NOMO-1 treated with dmso at 0.1 percent for 144 hours (cell line): Measurements from ENCODE around the gene ABLIM3.

Source experiments
- DNase-seq: peaks from one replicate; lab custom pipeline; 2025; ENCODE audit not compliant: unreplicated experiment; lab: John Stamatoyannopoulos, UW

ABLIM3 gene

DNA sequence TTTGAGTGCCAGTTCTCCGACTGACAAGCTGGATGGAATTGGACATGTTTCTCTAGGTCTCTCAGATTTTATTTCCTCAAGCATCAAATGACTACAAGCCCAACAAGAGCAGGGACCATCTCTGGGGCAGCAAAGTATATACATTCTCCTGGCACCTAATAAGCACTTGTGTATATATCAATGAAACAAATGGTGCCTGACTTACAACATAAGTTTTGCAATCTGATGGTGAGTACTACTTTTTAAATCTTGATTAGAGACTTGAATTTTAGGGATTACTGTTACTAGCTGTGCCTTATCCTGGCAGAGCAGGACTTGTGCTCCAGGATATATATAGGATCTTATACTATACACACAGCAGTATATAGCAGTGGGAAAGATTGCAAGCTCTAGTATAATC, 8.8 kb upstream of the ABLIM3 start:
- DNase-seq: no peak

DNA sequence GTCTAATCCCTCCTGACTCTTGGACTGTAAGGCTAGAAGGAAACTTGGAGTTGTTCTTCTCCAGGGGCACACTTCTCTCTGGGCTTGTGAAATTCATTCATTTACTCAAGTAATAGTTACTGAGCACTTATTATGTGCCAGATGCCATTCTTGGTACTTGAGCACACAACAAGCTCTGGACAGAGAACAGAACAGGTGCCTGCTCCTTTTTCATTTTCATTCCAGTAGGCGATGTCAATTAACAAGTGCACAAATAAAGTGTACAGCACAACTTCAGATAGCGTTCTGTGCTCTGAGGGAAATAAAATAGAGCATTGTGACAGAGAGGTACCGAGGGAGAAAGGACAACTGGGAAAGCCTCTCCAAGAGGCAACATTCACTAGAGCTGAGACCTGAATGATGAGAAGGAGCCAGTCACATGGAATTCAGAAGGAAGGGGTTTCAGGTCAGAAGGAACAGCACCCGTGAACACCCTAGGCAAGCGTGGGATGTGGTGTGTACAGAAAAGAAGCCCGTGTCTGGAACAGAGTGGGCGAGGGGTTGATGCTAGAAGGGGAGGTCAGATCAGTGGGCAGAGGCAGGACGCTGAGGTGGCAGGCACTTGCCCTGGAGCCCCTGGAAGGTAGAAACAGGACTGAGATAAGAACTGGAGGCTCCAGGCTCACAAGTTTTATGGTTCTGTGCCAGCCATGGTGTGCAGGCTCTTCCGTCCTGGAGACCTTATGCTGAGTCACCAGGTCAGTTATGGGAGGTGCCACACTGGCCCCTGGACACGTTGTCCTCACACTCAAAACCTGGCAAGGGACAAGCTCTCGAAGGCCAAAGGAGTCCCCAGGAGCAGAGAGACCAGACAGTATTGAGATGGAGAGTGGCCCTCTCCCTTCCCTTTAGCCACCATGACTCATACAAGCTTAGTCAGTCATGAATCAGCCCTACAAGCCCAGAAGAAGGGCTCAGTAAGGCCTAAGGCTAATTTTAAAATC, 7.2 kb upstream of the ABLIM3 start:
- no peak for DNase-seq

DNA sequence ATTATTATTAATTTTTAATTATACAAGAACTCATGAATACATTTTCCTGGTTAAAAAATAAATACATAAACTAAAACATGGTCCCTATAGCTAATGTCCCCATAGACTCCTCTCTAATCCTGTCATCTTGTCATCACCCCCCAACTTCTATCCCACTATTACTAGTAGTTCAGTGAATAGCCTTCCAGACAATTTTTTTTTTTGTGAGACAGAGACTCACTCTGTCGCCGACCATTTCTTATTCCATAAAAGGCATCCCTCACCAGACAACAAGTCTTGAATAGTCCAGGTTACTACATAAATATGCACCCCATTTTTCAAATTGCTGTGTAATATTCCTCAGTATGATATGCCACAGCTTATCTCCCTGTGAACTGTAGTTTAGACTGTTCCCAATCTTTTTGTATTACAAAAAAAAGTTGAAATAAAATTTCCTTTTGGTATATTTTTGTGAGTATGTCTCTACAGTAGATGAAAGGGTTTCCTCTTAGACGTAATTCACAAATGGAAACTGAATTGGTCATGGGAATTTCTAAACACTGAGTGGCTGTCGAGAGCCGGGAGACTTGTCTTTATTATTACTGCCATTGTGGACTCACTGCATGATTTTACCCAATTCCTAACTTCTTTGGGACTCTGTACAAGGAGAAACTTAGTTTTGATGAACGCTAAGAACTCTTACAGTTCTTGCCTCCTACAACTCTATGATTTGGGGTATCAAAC, 6.4 kb upstream of the ABLIM3 start:
- DNase-seq: no peak

DNA sequence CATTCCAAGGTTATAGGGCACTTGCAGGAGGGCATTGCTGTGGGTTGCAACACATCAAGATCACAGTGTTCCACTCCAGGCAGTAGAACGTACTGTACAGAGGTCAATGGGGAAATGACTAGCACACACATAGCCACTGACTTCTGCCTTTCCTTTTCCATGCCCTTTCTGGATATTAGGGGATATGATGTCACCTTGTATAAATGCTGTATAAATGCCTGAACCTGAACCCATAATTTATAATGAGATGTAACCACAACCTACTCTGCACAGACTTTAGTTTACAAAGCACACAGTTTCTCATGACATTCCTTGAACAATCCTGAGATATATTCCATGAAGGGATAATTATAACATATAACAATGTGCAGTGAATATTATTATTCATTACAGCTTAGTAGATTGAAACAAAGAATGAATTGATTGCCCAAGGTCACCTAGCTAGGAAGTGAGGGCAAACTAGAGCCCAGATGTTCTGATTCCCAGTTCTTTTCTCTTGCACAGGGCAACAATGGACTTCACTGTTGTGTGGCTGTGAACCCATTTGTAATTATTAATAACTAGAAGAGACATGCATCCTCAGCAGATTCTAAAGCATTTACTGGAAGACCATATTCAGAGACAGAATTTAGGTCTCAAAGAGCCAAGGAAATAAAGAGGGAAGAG, 5.6 kb upstream of the ABLIM3 start:
- DNase-seq: no peak

DNA sequence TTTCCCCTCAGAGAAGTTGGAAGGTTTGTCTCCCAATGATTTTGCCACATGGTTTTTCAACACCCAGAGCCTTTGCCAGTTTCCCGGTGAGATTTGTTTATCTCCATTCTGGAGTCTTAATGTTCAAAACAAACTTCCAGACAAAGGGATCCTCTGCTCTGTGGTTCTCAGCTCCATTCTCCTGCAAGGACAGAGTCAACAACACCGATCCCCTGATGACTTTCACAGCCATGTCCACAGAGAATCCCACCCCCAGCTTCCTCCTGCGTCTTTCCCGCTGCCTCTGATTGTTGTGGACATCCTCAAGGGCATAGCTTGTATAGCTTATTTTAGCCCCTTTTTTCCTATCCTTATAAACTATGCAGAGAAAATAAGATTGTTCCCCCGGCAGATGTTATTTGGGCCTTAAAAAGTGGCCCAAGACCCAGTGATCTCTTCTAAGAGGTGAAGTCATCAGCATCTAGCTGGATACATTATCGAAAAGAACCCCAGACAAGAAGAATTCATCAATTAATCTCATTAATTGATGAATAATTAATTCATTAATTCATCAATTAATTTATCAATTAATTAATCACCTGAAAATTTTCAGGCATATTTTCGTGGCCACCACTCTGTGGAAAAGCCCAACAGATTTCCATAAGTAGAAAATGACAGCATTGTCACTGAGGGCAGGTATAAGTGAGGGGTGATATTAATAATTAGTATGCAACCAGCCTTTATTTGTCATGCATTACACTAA, 2.9 kb upstream of the ABLIM3 start:
- DNase-seq: no peak

DNA sequence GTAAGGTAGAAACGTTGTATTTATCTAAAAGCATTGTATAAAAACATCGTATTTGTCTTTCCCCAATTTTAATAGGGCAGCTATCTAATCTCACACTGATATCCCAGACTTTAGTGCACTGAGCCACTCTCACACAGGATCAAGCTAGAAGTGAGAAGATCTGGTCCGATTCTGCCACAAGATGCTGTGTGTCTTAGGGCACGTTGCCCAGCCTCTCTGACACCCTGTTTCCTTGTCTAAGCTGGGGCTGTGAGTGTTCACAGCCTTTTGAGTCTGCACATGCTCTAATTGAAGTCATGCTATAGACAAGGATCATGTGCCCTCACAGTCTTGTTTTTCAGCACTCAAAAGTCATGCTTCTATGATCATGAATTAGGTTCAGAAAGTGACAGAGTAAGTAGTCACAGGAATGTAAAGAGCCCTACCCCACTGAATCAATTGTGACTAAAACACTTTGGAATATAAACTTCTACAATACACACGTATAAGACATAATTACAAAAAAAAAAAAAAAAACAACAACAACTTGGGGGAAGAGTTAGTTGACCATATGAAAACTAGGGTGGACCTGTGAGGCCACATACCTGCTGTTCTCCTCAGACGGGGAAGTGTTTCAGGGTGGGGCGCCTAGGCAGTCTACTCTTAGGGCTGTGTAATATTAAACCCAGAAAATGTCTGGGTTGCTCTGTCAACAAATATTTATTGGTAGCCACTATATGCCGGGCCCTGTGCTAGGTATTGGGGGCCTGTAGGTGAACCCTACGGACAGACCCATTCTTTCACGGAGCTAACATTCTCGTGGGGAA, 893 bp upstream of the ABLIM3 start:
- no peak for DNase-seq

DNA sequence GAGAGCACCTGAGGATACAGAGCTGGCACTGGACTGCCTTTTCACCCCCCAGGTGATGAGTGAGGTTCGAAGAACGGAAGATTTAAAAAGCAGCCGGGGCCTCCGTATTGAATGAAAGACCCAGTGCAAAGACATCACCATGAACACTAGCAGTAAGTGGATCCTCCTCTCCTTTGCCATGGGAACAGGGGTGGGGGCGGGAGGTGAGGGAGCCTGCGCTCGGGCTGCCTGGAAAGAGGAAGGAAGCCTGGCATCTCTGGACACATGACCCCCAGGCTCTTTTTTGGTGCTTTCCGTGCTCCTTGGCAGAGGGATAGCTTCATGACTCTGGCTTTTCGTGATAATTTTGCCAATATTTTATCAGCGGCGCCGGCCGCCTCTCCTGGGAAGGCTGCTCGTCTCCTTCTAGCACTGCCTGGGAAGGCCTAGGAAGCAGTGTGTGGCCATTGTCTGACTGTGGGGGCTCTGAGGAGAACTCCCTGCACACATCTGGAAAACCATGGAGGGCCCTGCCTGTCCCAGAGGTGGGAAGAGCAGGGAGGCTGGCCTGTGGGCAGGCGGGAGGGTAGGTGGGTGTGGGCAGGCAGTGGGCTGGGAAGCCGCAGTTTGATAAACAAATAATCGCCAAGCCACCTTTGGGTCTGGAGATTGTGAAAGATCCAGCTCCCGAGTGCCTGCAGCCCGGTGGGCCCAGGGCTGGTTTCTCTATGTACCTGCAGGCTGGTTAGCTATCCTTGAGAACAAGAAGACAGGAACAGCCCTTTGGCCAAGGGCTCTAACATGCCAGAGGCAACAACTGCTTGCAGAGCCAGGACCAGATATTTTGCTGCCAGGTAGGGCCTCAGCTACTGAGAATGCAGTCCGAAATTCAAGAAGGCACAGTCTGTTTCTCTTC, 911 bp downstream of the ABLIM3 start:
- DNase-seq: no peak

DNA sequence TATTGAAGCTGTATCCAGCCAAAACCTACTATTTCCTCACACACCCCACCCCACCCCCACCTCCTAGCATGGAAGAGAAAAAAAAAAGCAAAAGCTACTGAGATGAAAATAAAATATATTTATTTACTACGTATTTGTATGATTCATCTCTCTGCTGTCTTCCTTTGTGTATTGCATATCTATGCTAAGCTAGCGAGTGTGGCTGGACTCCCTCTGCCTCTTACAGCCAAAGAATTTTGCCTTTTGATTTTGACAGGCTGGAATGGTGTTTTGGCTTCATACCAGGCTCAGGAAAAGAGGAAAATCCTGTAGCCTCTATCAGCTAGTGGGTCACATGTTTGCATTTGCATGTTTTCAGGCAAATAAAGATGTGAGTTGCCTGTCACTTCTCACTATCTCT, 2.2 kb downstream of the ABLIM3 start:
- no peak for DNase-seq

DNA sequence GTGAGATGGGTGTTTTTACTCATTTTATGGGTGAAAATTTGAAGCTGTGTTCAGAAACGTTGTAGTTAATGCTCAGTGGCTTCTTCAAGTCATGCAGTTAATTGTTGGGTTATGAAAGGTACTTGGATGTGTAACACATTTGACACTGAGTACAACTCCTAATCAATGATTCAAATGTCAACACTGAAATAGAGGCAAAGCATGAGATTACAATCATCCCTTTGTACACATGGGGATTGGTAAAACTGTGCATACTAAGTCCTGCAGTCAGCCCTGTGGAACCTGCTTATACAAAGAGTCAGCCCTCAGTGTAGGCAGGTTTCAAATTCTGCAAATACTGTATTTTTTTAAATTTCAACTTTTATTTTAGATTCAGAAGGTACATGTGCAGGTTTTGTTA, 3.3 kb downstream of the ABLIM3 start:
- no peak for DNase-seq

DNA sequence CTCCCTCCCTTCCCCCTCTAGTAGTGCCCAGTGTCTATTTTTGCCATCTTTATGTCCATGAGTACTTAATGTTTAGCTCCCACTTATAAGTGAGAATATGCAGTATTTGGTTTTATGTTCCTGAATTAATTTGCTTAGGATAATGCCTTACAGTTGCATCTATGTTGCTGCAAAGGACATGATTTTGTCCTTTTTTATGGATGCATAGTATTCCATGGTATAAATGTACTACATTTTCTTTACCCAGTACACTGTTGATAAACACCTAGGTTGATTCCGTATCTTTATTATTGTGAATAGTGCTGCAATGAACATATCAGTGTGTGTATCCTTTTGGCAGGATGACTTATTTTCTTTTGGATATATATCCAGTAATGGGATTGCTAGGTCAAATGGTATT, 3.8 kb downstream of the ABLIM3 start:
- DNase-seq: no peak

DNA sequence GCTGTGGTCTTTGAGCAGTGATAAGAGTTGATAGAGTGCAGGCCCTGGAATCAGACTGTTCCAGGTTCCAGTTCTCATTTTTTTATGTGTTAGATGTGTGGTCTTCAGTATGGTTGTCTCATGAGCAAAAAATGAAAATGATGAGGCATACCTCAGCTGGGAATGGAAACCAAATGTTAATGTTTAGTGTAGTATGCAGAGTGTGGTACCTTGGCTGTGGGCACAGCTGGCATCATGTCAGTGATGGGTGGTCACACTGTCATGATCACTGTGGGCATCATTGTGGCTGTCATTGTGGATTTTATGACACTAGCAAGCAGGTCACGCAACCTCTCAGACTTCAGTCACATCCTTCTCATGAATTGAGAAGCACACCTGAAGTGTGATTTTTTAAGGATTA, 6.4 kb downstream of the ABLIM3 start:
- DNase-seq: no peak

DNA sequence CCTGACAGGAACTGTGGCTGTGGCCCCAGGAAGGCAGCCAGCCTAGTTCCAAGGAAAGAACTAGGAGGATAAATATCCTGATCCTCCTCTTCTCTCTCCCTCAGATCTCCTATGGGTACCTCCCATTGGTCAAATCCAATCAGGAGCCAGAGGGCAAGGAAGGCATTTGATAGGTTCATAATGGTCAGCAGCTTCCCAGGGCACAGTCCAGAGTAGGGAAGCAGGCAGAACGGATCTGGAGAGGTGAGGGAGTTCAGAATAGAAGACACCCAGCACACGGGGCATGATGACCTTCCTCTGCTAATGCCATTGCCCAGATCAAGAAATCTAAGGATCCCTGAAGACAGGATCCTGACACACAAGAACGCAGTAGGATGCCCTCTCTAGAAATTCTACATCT, 8.6 kb downstream of the ABLIM3 start:
- no peak for DNase-seq

DNA sequence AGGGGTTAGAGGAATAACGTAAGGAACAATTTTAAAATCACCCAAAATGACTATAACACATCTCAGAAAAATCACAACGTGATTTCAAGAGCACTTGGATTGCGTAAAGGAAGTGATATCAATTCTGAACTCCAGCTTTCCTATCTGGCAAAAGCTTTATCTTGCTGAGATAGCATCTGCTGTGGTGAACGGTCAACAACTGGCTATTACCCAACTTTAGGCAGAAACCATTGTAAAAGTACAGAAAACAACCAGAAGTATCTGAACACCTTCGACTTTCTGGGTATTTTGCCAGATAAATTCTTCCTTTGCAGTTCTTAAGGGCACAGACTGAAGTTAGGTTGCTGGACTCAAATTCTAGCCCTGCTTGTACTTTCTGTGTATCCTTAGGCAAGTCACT, 9.2 kb downstream of the ABLIM3 start:
- DNase-seq: no peak

DNA sequence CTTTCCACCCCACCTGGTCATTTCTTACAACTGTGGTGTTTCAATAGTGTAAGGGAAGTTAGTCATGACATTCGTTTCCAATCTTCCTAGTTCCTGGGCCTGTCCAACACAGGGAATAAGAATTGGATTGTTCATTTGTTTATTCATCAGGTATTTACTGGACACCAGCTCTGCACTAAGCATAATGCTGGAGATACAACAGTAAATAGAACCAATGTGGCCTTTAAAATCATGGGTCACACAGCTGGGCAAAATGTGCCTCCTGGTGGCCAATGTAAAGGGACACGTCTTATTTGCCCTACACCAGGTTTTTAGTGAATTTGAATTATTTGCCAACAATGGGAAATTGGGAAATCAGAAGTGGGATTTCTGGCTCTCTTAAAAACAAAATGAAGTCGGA, 10.4 kb downstream of the ABLIM3 start:
- DNase-seq: no peak

DNA sequence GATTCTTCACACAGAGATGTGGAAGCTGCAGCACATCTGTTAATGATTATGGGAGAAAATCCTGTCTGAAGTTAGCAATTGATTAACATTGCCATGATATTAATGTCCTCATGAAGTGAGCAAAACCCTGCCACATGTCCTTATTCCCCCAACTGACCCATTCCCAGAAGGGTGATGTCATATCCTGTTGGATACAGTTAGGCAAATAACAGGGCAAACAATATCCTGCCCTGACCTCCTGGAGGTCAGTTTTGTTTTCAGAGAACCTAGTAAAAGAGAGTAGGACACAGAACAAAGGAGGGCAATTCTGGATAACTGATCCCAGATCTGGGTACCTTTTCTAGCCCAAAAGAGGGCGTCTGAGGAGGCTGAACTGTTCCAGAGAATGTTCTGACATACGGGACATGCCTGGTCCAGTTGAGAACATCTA, 11.0 kb downstream of the ABLIM3 start:
- DNase-seq: no peak

DNA sequence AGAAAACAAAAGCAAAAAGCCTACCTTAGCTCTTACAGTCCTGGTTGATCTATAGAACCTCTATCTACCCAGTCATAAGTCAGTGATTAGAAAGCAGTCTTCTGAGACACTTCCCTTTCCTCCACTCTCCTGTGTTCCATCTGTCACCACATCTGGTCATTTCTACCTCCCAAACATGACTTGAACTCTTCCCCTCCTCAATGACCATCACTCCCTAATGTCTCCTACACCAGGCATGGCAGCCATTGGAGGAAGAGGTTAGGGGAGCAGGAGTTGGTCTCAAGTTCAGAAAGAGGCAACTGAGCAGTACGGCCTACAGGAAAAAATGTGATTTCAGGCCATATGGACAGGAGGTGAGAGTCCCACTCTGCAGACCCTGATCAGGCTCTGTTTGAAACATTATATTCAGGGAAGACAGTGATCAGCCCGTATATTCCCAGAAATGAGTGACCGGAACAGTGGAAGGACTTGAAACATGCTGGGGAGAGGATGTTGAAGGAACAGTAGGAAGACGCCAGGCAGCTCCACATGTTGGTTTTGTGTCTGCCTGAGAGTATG, 12.0 kb downstream of the ABLIM3 start:
- DNase-seq: no peak

DNA sequence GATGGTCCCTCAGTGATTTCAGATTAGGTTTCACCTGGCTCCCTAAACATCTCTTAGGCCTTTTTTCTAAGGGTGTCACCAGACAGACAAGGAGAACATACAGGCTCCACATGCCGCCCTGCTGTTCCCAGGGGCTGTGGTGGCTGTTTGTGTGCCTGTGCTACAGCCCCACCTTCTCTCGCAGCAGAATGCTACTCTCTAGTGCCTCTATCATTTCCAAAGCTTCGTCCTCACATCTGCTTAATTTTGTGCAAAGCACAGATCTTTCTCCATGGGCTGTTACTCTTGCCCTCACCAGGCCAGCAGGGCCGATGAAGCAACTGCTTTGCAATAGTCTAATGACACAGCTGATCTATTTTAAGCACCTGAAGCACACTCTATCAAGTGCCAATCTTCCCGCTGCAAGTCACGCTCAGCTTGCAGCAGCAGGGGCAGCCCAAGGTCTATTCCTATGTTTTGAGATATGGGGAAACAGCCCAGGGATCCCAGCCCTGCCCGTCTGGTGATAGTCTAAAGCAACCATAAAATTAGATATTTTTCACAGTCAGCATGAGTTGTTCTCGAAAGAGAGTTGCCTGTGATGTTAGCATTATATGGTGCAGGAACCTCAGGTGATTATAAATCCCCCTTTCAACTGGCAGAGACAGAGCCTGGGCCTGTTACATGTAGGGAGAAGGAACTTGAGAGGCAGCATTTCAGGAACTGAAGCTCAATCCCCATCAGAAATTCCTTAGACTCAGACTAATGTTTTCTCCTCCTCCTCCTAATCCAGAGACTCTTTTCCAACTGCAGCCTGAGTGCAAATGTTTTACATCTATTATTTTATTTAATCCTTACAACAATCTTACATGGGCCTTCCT, 12.7 kb downstream of the ABLIM3 start:
- peak; percentile 81 for DNase-seq

DNA sequence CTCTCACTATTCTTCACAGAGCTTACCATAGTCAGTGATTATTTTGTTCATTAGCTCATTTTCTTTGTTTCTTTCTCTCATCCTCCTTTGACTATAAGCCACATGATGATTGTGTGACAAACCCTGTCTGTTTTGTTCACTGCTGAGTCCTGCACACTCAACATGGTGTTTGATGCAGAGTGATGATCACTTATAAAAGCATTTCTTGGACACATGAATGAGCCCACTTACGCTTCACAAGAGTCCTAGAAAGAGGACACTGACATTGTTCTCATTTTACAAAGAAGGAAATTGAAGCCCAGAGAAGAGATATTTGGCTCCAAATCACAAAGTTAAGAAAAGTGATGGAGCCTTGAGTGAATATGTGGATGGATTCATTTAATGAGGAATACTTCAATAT, 13.4 kb downstream of the ABLIM3 start:
- DNase-seq: no peak
